Inflammatory macrophage (primary cell): Measurements from ENCODE around the gene SLC17A7.
A peak's percentile ranks its signal among the peaks of the same experiment; 100 is the strongest.
"Not testable (repeated sequence)": the region's sequence is repeated elsewhere in the genome, so short reads cannot be mapped to it uniquely, and the experiment has no call there.

Experiments
- DNase-seq, 2 donors: peaks; one replicate each; pipeline ENCODE4 v3.0.0-alpha.2; 2020 to 2022
- total RNA-seq, 18 experiments: gene quantifications; one replicate each; lab custom pipeline; 2026; ENCODE audit warnings: mixed read lengths in 6 of 18, inconsistent platforms in 2 of 18; lab: John Stamatoyannopoulos, UW

Gene SLC17A7
- total RNA-seq = 0 to 0.91 (median 0.26) reads per million in 18 experiments

DNA sequence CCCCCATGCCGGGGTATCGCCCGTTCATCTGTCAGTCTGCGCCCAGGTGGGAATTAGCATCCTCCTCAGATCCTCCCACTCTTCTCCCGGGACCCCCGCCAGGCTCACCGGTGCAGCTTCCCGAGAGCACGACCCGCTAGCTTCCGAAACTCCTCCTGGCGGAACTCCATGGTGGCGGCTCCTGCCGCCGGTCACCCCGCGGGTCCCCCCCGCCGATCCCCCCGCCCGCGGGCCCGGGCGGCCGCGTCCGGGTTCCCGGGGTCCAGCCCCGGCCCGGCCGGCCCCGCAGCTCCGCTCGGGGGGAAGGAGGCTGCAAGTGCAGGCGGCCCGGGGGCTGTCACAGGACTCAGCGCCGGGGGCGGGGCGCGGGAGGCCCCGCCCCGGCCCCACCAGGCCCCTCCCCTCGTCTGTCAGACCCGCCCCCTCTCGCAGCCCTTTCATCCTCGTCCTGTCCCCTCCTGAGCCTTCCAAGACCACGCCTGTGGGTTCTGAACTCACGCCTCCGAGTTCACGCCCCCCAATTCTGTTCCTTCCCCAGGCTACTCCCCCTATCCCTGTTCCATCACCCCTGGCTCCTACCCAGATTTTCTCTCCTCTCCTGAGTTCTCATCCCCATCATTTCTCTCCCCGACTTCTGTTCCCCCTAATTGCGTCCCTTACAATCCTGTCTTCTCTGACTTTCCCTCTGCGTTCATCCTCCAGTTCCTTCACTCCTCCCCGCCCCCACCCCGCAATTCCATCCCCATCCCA lies at the start of gene SLC17A7:
Gene SLC17A7 (minus strand): TSS at position 318 of the 750 bp plus-strand sequence. CDS start 148 bp downstream, at position 170.
- DNase-seq = peak; percentile 6 to 20

DNA sequence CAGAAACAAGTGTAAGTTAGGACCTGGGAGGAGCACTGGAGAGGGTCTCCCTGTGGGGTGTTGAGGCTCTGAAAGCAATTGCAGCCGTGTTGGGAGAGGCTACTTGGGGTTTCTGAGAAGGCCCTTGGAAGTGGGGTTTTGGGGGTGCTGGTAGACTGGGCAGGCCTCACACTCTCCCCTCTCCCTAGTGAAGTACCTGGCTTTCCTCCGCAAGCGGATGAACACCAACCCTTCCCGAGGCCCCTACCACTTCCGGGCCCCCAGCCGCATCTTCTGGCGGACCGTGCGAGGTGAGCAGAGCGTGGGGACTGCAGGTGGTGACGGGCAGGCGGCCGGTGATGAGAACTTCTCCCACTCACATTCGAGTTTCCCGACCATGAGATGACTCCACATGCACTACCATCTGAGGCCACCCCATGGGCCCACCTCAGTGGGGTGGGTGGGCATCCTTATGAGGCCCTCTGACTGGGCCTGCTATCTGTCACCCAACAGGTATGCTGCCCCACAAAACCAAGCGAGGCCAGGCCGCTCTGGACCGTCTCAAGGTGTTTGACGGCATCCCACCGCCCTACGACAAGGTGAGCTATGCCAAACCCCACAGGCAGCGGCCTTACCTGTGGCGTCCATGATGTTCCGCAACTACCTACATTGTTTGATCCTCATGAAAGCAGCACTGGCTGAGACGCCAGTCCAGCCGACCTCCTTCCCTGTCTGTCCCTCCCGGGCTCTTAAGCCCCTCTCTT lies 49.1 kb upstream of the SLC17A7 start:
- no peak for DNase-seq

DNA sequence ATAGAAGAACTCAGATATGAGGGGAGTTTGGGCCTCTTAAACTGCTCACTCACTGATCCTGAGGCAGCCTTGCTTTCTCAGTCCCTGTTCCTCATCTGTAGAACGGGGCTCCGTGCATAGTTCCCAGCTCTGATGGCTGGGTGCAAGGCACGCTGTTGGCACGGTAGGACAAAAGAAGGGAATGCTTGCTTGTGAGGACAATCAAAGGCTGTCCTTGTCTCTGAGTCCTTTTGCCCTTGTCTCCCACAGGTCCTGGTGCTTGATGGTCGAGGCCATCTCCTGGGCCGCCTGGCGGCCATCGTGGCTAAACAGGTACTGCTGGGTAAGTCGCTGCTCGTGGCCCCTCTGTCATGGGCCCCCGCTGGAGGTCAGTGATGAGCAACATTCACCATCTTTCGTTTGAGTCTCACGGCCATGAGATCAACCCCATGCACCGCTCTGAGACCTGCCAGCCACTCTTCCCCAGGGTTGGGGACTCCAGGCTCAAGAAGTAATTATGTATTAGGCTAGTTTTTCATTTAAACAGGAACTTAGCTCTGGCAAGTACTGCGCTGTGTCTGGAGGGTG lies 48.4 kb upstream of the SLC17A7 start:
- DNase-seq = no peak

DNA sequence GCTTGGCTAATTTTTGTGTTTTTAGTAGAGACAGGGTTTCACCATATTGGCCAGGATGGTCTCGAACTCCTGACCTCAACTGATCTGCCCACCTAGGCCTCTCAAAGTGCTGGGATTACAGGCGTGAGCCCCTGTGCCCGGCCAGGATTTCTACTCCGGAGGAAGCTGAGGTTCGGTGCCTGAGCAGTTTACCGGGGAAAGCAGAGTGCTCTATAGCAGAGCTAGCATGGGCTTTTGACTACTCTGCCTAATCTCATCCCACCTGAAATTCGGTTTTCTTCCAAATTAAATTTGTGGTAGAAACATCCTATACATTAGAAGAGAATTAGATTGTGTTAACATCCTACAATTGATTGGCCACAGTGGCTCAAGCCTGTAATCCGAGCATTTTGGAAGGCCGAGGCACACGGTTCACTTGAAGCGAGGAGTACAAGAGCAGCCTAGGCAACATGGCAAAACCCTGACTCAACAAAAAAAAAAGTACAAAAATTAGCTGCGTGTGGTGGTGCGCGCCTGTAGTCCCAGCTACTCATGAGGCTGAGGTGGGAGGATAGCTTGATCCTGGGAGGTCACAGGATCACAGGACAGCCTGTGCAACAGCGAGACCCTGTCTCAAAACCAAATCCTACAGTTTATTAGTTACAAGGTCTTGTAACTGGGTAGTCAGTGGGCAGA lies 47.7 kb upstream of the SLC17A7 start:
- DNase-seq = no peak

DNA sequence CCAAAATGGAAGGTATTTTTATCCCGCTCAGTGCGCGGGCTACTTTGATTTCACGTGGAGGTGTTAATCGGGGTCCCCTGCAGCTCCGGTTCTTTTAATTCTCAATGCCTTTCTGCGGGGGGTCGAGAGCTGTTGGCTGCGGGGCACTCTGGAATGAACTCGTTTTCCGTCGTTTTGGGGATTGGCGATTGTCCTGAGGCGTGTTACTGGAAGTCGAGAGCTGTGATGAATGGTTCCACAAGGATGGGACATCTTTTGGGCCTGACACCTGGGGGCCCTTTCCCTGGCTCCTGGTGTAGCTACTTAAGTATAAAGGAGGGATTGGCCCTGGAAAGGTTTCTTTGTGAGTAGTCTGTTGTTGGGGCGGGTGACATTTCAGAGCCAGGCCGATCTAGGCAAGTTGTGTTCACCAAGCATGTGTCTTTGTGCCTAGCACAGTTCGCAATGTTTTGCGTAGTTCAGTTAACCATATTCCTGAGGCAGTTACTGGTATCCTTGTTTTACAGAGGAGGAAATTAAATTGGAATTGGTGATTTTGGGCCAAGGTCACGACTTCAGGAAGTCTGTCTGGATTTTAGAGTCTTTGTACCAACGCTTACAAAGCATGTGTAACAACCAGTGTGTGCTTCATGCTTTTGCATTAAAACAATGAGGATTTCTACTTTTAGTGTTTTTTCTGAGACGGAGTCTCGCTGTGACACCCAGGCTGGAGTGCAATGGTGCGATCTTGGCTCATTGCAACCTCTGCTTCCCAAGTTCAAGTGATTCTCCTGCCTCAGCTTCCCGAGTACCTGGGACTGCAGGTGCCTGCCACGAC lies 46.9 kb upstream of the SLC17A7 start:
- no peak for DNase-seq

DNA sequence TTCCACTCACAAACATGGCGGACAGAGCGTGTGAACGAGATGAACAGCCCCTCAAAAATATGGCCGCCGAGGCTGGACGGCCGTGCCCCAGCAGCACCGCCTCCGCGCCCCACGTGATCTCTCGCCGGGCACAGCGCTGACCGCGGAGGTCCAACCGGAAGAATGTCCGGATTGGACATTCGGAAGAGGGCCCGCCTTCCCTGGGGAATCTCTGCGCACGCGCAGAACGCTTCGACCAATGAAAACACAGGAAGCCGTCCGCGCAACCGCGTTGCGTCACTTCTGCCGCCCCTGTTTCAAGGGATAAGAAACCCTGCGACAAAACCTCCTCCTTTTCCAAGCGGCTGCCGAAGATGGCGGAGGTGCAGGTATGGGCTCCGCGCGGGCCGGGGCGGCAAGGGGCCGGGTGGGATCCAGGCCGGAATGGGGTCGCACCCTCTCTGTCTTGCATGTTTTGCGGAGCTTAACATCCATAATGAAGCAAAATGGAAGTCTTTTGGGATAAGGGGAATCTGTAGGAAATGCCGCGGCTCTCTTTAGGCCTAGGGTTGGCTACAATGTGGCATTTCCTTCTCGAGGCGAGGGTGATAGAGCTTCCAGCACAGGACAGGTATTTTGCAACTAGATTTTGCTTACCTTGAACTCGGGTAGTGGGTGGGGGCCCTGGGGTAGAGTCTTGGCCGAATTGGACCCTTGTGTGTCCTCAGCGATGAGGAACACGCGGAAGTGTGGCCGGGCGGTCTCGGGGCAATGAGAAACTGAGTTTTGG lies 46.1 kb upstream of the SLC17A7 start, which contains the start of gene RPL13A:
Gene RPL13A (plus strand): TSS at position 332 of the 769 bp plus-strand sequence. CDS start 22 bp downstream, at position 354.
- DNase-seq = peak; percentile 100

DNA sequence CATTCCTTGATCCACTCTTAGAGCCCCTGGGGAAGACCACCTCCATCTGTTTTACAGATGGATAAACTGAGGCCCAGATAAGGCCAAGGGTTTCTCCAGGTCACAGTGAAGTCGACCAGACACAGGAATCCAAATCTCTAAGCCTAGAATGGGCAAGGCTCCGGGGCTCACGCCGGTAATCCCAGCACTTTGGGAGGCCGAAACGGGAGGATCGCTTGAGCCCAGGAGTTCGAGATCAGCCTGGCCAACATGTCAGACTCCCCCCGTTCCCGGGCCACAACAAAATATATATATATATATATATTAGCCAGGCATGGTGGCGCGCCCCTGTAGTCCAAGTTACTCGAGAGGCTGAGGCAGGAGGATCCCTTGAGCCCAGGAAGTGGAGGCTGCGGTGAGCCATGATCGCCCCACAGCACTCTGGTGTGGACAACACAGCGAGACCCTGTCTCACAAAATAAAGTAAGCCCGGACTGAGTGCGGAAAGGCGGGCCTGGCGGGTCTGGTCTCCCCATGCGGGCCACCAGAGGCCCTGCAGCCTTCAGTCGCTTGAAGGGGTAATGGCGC lies 45.5 kb upstream of the SLC17A7 start:
- DNase-seq = no peak

DNA sequence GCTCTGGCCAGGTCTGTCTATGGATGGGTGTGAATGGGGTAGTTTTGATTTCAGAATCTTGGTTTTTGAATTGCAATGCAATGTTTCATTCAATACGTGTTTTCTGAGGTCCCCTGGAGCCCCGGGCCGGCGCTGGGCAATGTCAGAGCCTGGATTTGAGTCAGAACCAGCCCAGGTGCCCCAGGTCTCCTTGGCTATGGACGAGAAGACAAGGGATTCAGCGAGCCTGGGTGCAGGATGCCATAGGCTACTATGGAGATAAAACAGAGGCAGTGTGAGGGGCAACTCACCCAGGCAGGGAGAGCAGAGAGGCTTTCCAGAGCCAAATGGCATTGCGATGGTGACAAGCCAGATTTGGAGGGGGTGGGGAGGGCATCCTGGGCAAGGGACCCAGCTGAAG lies 44.9 kb upstream of the SLC17A7 start:
- DNase-seq = no peak

DNA sequence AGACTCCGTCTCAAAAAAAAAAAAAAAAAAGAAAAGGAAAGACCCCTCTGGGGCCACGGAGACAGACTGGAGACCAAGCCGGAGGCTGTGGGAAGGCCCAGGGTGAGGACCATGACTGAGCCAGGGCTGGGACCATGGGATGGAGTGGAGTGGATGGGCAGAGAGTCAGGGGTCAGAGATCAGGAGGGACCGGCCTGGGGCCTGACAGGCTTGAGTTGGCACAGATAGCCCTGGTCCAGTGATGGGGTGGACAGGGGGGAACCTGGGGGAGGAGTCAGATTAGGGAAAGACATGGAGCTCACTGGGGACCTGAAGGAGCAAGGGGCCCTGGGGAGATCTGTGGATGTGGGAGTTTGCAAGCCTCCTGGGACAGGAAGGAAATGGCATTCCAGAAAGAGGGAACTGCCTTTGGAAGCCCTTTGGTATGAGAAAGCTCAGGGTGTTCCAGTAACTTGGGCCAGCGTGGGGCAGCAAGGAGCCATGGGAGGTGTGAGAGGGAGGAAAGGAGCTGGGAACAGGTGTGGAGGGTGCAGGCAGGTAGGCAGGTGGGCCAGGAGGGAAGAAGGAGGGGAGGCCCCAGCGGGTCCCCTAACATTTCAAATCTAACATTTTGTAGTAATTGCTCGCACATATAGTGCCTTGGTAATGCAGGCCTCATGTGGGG lies 39.8 kb upstream of the SLC17A7 start:
- DNase-seq = no peak

DNA sequence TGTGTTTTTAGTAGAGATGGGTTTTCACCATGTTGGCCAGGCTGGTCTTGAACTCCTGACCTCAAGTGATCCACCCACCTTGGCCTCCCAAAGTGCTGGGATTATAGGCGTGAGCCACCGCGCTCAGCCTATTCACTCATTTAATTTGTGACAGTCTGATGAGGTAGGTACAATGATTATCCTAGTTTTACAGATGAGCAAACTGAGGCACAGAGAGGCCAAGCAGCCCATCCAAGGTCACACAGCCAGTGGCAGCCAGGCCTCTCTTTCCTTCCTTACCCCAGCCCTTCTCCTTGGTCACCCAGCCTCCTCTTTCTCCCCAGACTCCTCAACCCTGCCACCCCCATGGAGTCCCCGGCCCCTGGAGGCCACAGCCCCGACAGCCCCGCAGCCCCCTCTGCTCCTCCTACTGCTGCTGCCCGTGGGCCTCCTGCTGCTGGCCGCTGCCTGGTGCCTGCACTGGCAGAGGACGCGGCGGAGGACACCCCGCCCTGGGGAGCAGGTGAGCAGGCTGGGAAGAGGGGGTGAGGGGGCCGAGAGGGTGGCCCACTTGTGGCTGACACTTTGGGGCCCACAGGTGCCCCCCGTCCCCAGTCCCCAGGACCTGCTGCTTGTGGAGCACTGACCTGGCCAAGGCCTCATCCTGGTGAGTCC lies 38.8 kb upstream of the SLC17A7 start:
- DNase-seq = no peak

DNA sequence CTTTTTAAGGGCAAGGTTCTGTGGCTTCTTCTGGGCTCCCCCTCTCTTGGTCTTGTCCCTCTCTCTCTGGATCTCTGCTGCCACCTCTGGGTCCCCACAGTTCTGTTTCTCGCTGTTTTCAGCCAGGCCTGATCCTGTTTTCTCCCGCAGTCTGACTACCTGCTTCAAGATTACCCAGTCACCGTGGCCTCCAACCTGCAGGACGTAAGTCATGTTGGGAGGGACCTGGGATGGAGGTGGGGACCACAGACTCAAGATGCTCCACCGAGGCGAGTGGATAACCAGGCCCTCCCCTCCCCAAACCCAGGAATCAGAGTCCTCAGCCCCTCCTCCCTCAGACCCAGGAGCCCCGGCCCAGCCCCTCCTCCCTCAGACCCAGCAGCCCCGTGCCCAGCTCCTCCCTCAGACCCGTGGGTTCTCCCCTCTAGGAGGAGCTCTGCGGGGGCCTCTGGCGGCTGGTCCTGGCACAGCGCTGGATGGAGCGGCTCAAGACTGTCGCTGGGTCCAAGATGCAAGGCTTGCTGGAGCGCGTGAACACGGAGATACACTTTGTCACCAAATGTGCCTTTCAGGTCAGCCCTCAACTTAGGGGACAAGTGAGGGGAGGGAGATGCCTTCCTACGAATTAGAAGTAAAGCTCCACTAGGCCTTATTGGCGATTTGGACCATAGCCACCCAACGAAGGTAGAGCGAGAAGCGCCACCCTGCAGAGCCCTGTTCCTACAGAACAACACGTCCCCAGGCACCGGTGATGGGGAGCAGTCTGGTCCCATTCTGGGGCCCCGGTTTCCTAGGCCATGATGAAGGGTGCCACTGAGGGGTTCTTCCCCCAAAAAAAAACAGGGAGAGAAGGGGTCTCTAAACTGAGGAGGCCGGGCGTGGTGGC lies 34.9 kb upstream of the SLC17A7 start:
- DNase-seq = peak; percentile 13 to 38

DNA sequence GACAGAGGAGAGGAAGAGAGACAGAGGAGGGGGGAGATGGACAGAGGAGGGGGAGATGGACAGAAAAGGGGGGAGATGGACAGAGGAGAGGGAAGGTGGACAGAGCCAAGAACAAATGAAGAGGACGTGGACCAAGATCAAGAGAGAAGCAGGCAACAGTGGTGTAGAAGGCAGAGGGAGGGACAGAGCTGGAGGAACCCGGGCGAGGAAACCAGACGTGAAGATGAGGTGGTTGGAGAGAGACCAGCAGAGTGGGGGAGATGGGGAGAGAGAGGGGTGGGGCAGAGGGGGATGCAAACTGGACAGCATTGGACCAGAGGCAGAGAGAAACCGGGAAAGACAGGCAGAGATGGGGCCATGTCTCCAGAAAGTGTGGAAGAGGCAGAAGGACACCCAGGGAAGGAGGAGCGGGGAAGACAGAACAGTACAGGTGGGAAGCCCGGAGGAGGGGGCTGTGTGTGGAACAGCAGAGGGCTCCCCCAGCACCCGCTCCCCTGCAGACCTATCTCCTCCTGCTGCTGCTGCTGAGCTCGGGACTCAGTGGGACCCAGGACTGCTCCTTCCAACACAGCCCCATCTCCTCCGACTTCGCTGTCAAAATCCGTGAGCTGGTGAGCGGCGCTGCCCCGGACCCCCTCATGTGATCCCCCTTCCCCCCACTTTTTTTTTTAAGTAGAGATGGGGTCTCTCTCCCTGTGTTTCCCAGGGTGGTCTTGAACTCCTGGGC lies 34.0 kb upstream of the SLC17A7 start:
- no peak for DNase-seq

DNA sequence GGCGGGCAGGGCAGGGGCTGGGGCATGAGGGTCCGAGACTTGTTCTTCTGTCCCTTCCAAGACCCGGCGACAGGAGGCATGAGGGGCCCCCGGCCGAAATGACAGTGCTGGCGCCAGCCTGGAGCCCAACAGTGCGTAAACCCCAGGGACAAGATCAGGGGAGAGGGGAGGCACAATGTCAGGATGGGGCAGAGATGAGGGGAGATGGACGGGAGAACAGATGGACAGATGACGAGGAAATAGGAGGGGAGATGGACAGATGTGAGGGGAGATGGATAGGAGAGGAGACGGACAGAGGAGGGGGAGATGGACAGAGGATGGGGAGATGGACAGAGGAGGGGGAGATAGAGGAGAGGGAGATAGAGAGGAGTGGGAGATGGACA lies 33.2 kb upstream of the SLC17A7 start:
- DNase-seq = no peak

DNA sequence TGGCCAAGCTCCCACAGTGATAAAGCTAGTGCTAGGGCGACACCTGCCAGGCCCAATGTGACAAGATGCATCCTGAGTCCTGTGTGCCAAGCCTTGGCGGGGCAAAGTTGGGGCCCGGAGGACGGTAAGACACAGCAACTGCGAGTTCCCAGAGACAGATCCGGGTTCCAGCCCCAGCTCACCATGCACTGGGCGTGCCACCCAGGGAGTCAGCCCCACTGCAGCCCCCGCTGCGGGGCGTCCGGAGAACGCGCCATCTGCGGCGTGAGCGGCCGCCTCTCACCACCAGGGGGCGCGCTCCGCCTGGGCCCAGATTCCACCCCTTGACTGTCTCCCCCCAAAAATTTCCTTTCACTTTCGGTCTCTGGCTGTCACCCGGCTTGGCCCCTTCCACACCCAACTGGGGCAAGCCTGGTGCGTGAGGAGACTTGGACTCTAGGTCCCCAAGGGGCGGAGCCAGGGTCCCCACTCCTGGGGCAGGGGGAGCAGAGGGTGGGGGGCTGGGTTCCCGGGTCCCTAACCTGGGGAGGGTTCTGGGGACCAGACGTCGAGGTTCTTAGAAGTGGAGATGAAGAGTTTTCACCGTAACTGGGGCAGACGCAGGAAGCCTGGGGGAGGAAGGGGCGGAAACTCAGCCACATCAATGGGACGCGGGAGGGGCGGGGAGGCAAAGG lies 32.7 kb upstream of the SLC17A7 start, which contains the start of gene FLT3LG:
Gene FLT3LG (plus strand): TSS at position 348 of the 674 bp plus-strand sequence. CDS start 425 bp downstream, outside the sequence.
- peak; percentile 69 to 70 for DNase-seq

DNA sequence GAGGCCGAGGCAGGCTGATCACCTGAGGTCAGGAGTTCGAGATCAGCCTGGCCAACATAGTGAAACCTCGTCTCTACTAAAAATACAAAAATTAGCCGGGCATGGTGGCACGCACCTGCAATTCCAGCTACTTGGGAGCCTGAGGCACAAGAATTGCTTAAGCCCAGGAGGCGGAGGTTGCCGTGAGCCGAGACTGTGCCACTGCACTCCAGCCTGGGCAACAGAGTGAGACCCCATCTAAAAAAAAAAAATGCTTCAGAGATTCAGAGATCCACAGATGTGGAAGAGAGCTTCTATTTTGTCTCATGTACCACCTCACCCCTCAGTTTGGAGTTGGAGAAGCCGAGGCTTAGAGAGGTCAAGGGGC lies 32.2 kb upstream of the SLC17A7 start:
- DNase-seq = not testable (repeated sequence)

DNA sequence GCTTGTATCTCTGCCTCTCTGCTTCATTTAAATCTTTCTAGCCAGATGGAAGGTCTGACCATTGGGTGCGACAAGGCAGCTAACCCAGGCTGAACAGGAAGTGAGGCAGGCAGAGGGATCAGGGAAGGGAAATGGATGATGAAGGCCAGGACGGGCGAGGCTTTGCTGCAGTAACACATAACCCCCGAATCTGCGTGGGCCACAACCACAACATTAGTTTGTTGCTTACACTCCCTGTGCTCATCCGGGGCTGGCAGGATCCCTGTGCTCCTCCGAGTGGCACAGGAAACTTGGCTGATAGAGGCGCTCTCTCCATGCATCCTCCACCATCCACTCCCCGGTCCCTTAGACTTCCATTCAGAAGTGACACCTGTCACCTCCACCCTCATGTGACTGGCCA lies 31.6 kb upstream of the SLC17A7 start:
- DNase-seq = peak in 1 of 2 donors; percentile 9

DNA sequence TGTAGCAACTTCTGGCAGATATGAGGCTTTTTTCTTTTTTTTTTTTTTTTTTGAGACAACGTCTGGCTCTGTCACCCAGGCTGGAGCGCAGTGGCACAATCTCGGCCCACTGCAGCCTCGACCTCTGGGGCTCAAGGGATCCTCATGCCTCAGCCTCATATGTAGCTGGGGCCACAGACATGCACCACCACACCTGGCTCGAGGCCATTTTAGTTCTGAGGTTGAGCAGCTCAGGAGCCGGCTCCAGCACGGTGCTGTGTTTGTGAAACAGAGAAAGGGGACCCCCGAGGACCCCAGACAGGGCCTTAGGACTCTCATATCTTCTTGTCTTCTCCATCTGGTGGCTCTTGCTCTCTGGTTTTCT lies 29.3 kb upstream of the SLC17A7 start:
- DNase-seq = no peak
